Posterior vena cava (tissue), 2 donors: ENCODE results near the gene ARHGAP45. TPM values are rescaled to one million over a fixed set of nuclear protein-coding genes. Genes with fewer than 3 reads are reported as not detected.

Experiments
- DNase-seq: peaks from one replicate; pipeline ENCODE4 v3.0.0-alpha.2; 2020; ENCODE audit warnings: low spot score
- intact Hi-C, 2 donors: fragments of 100-400 bp; cut with DNase I; formaldehyde crosslinking; loops; one replicate each; pipeline versions ENCODE4 v1.14.1 to v1.14.2; 2022 to 2023
- total RNA-seq, 2 donors: library from RNA; stranded (reverse); fragmentation: NEBNext Ultra II Directional; extraction: Animal tissue kit (Norgen Biotek cat#: 25700); gene quantifications; one replicate each; pipeline ENCODE4 v1.2.1, GENCODE V29; 2021
- donor health status: DM: yes; HTN: yes; CAD: no.
- donor health status: DM: yes; HTN: yes; CAD: no.

ARHGAP45 gene
- total RNA-seq, 2 donors from 2014 or later = 10.0 to 26.8 TPM

DNA sequence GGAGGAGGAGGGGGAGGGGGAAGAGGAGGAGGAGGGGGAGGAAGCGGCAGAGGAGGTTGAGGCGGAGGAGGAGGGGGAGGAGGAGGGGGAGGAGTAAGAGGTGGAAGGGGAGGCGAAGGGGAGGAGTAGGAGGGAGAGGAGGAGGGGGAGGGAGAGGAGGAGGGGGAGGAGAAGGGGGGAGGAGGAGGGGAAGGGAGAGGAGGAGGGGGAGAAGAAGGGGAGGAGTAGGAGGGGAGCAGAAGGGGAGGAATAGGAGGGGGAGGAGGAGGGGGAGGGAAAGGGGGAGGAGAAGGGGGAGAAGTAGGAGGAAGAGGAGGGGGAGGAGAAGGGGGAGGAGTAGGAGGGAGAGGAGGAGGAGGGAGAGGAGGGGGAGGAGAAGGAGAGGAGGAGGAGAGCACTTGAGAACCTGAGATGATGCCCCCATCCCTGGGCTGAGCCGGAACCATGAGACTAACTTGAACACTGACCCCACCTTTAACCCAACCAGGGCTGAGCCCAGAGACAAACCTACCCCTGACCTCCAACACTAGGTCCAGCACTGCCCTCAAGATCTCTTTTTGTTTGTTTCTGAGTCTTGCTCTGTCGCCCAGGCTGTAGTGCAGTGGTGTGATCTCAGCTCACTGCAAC is 14.5 kb upstream of the ARHGAP45 start:
- intact Hi-C loops = no loop called here
- DNase-seq = no peak

DNA sequence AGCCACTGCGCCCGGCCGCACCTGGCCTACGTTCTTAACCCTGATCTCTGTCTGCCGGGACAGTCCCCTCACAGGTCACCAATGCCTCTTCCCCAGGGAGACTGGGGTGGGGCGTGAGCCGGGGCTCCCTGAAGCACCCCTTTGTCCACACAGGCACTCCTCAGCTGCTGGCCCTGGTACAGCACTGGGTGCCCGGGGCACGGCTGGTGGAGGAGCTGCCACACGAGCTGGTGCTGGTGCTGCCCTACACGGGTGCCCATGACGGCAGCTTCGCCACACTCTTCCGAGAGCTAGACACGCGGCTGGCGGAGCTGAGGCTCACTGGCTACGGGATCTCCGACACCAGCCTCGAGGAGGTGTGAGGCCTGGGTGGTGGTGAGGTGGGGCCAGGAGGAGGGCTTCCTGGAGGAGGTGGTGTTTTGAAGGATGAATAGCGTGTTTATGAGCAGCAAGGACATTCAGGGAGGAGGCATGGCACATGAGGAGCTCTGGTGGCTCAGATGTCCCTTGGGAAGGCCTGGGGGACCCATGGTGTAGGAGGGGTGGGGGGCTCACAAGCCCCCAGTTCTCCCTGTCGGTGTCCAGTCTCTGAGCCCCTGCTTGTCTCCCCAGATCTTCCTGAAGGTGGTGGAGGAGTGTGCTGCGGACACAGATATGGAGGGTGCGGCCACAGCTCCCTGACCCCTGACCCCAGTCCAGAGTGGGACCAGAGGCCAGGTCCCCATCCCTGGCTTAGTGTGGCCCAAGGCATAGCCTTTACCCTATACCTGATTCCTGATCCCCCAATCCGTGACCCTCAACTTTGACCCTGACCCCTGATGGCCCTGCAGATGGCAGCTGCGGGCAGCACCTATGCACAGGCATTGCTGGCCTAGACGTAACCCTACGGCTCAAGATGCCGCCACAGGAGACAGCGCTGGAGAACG is 13.5 kb upstream of the ARHGAP45 start:
- intact Hi-C loops = loop anchor here in 1 of 2 donors (1.0 kb wide), 1 partner anchor 38 kb away; no protein-coding TSS in a partner anchor

DNA sequence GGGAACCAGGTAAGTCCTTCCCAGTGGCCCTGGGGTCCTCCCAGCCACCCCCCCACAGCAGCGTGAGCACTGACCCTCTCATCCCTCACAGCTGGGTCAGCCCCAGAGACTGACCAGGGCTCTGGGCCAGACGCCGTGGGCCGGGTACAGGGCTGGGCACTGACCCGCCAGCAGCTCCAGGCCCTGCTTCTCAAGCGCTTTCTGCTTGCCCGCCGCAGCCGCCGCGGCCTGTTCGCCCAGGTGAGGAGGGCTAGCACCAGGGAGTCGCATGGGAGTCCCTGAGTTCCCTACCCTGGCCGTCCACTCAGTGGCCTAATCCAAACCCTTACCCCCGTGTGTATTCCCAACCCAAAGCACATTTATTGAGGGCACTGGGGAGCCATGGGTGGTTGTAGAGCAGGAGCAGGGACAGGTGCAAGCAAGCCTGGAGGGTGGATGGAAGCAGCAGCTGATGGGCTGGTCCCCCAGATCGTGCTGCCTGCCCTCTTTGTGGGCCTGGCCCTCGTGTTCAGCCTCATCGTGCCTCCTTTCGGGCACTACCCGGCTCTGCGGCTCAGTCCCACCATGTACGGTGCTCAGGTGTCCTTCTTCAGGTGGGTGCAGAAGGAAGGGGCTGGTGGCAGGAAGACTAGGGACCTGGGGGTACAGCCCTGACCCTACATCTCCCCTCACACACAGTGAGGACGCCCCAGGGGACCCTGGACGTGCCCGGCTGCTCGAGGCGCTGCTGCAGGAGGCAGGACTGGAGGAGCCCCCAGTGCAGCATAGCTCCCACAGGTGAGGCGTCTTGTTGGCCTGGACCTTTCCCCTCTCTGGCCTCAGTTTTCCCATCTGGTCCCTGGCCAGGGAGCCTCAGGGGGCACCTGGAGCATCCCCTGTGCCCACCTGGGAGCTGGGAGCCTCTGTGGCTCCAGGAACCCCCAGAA is 12.6 kb upstream of the ARHGAP45 start:
- intact Hi-C loops = no loop called here
- no peak for DNase-seq

More for the DNA sequence above, 13.5 kb upstream of the ARHGAP45 start:
- DNase-seq = no peak

- no peak for DNase-seq
- intact Hi-C loops = no loop called here
Measured at GRCh38 chr19:1055028-1055425, 11.9 kb upstream of the ARHGAP45 start.

GRCh38 chr19:1055886-1056620 is 10.9 kb upstream of the ARHGAP45 start:
- intact Hi-C loops = no loop called here
- no peak for DNase-seq

DNA sequence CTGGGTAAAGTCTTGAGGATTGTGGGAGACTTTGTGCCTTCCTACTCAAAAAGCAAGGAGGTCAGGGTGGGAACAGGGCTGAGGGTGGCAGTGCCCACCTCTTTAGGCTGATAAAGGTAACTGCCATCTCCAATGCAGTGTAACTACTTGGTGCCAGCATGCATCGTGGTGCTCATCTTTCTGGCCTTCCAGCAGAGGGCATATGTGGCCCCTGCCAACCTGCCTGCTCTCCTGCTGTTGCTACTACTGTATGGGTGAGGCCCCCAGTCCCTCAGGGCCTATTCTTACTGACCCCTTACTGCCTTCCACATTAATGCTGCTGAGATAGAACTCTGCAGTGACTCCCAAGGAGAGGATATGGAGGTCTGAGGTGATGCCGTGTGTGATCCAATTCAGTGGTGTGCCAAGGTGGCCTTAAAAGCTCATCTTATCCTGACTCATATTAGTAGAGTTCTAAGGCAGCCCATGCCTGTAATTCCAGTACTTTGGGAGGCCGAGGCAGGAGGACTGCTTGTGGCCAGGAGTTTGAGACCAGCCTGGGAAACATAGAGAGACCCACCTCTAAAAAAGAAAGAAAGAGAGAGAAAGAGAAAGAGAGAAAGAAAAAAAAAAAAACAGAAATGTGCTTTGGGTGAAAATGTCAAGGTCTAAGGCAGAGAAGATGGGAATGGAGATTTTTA is 9.7 kb upstream of the ARHGAP45 start:
- intact Hi-C loops = no loop called here
- DNase-seq = no peak

GRCh38 chr19:1058112-1058511 is 8.9 kb upstream of the ARHGAP45 start:
- intact Hi-C loops = no loop called here
- DNase-seq = no peak

GRCh38 chr19:1060689-1061088 is 6.3 kb upstream of the ARHGAP45 start:
- intact Hi-C loops = no loop called here
- DNase-seq = no peak

DNA sequence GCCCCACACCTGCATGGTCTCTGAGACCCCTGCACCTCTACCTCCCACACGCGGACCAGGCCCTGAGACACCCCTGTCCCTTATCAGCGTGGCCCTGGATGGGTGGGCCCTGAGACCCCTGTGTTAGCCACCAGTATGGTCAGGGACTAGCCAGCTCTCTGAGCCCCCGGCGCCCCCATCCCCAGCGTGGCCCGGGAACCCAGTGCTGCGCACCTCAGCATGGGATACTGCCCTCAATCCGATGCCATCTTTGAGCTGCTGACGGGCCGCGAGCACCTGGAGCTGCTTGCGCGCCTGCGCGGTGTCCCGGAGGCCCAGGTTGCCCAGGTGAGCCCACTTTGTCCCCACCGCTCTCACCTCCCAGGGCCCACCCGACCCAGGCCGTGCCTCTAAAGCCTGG is 5.0 kb upstream of the ARHGAP45 start:
- no peak for DNase-seq
- intact Hi-C loops = no loop called here

GRCh38 chr19:1062387-1063029 is 4.5 kb upstream of the ARHGAP45 start:
- intact Hi-C loops = no loop called here
- no peak for DNase-seq

DNA sequence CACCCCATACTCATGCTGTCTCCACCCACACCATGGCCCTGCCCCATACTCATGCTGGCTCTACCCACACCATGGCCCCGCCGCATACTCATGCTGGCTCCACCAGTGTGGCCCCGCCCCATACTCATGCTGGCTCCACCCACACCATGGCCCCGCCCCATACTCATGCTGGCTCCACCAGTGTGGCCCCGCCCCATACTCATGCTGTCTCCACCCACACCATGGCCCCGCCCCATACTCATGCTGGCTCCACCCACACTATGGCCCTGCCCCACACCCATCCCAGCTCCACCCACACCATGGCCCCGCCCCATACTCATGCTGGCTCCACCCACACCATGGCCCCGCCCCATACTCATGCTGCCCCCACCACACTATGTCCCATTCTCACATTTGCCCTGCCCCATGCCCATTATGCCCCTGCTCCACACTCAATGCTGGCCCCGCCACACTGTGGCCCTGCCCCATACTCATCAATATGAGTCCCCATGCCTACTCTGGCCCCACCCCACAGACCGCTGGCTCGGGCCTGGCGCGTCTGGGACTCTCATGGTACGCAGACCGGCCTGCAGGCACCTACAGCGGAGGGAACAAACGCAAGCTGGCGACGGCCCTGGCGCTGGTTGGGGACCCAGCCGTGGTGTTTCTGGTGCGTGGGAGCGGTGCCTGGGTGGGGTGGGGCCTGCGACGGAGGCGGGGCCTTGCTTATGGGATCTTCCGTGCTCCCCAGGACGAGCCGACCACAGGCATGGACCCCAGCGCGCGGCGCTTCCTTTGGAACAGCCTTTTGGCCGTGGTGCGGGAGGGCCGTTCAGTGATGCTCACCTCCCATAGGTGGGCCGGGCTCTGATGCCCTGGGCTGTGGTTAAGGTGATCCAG is 3.7 kb upstream of the ARHGAP45 start:
- no peak for DNase-seq

GRCh38 chr19:1063909-1064660 is 2.9 kb upstream of the ARHGAP45 start:
- intact Hi-C loops = no loop called here
- DNase-seq = no peak

More for the DNA sequence above, 3.7 kb upstream of the ARHGAP45 start:
- intact Hi-C loops = no loop called here

- intact Hi-C loops = no loop called here
- peak; percentile 91 for DNase-seq
Measured at GRCh38 chr19:1064661-1065605, 2.0 kb upstream of the ARHGAP45 start.

DNA sequence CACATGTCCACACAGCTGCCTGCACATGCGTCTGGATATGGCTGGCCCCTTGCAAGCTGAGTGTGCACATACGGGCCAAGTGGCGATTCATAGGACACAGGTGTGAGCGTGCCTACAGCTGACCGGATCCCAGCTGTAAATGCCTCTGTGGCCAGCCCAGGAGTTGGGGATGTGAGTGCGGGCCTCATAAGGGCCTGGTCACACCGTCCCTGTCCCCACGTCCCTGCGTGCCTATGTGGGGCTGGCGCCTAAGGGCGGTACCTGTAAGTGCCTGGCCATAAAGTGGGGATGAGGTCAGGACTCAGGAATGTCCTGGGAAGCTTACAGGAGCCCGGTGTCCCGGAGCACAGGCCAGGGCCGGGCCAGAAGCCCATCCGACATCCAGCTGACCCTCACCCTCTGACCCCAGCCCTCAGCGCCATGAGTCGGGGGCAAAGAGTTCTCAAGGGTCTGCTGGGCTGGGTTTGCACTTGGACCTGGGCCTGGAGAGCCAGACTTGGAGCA is 1.3 kb upstream of the ARHGAP45 start:
- peak; percentile 71 for DNase-seq
- intact Hi-C loops = no loop called here

GRCh38 chr19:1066251-1066747 is 668 bp upstream of the ARHGAP45 start:
- intact Hi-C loops = no loop called here
- DNase-seq = no peak
